ENCODE results near the gene SOHLH2.

SOHLH2 gene

GRCh38 chr13:36183901-36184300, 30.5 kb downstream of the SOHLH2 start:
- no peak for DNase-seq

GRCh38 chr13:36175621-36176020, 38.7 kb downstream of the SOHLH2 start:
- DNase-seq, result no peak

DNA sequence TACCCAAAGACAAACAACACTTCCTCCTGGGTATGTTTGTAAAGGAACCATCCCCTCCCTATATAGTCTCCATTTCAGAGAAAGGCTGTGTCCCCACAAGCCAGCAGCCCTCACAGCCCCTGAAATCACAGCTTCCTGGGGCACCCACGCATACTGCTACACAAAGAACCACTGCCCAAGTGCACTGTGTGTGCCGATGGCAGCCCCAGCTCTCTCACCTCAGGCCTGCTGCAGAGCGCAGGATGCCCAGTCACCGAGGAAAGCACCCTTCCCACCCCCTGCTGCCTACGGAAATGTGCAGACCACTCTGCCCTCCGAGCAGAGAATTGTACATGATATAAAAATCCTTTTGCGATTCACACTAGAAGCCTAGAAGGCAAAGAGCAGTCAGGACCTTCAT, 39.4 kb downstream of the SOHLH2 start:
- no peak for DNase-seq

DNA sequence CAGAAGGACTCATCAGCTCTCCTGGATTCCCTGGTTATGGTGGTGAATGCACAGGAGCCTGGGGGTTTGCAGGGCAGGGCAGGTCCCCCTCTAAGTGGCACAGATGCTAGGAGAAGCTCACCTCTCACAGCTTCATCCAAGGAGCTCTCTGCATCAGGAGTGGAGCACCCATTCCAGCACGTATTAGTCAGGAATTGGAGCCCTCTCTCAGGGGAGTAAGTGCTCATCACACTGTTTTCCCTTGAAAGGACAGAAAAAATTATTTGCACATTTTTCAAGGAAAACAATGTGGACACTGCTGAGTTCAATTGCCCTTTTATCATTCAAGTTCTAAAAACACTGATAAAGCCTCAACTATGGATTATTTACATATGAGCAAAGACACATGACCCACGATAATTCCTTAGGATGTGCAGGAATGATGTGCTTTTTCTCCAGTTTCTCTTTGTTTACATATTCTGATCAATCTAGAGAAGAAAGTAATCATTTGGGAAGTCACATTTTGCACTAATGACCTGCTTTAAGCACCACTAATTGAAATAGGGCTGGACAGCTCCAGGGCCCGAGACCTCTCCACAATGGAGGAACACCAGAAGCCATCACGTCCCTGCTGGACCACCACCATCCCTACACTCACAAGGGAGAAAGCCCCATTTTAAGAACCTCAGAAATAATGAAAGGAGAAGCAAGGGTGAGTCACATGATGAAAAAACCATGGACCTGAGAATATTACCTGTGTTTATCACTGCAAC, 40.6 kb downstream of the SOHLH2 start:
- DNase-seq, result no peak

- no peak for DNase-seq
Observed at GRCh38 chr13:36166046-36166445, 48.3 kb downstream of the SOHLH2 start.

- DNase-seq, result no peak
Observed at GRCh38 chr13:36163809-36164308, 50.5 kb downstream of the SOHLH2 start.

DNA sequence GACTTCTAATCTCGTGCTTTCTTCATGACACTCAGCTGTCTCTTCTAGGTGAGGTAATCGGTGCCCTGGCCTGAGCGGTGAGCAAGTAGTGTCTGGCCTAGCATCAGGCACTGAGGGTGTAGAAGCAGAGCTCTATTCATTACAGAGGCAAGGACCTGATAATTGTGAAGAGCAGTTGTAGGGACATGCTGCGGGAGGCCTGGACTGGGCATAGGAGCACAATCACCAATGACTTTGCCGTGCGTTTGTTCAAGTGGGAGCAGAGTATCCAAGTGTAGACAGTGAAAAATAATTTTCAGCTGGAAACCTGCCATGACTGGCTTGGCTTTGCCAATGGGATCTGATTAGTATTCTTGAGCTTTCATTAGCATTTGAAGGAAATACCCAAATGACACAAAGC, 51.1 kb downstream of the SOHLH2 start:
- no peak for DNase-seq

DNA sequence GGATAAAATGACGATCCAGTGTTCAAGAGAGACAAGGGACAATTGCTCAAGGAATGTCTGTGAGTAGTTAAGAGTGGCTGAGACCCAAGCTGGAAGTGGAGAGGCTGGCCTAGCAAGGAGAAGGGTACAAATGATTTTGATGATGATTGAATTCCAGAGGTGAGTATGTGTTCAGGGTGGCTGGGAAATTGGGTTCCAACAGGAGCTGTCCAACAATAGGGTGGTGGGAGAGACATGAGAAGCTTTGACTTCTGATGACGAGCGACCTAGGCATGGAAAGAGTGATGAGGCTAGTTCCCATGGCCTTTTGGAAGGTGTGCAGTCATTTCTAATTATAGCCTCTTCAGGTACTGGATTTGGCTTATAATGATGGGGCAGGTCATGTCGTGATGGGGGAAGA, 54.1 kb downstream of the SOHLH2 start:
- DNase-seq, result no peak

DNA sequence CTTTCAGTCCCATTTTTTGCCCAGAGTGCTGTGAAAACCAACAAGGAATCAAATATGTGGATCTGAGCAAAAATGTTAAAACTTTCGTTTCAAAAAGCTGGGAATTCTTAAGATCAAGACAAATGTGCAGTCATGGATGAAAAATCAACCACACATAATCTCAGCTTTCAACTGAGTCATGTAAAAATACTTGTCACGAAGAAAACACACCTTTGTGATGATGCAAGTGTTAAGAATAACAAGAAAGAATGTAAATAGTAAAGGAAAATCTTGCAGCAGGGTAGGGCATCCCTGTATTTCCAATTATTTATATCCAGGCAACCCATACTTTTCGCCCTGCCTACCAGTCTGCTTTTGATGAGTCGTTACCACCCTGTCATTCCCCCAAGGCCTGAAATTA, 55.7 kb downstream of the SOHLH2 start:
- DNase-seq, result no peak

DNA sequence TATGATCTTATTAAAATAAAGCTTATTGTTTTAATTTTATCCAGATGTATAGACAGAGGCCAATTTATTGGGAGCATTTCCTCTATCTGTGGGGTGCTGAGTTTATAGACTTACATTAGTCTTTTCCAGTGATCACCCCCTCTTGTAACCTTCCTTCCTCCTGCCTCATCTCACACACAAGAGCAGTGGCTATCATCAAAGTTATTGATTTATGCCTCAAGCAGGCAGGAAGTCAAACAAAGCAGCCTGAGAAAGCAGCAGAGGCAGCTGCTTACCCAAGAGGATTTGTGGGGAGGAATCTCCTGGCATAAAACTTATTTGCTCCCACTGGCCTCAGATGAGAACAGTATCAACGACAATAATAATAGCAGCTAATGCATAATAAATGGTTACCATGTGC, 56.9 kb downstream of the SOHLH2 start:
- no peak for DNase-seq

DNA sequence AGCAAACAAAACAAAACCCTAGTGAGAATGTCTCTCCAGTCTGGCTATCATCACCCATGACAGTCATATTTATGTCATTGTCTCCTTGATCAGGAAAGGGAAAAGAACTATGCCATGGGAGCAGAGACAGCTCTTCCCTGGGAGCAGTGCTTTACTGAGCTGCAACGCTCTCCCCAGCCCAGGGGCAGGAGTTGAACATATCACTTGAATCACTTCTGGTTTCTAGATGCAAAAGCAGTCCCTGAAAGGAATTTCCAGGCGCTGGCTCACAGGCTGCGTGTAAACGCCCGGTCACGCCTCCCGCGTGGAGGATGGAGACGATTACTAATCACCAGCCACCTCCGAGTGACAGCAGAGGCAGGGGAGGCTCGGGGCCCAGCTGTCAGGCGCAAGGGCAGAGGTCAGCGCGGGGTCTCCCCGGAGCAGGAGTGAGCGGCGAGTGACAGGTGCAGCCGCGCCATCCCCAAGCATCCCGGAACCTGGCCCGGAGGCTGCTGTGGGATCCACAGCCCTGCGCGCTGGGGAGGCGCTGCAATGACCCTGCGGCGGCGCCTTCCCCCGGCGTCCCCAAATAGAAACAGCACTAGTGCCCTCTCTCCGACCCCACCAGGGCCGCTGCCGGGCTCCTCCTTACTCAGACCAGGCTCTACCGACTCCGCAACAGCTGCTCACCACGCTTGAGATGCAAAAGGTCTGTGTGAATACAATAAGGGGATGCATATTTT, 59.6 kb downstream of the SOHLH2 start:
- DNase-seq, result no peak

DNA sequence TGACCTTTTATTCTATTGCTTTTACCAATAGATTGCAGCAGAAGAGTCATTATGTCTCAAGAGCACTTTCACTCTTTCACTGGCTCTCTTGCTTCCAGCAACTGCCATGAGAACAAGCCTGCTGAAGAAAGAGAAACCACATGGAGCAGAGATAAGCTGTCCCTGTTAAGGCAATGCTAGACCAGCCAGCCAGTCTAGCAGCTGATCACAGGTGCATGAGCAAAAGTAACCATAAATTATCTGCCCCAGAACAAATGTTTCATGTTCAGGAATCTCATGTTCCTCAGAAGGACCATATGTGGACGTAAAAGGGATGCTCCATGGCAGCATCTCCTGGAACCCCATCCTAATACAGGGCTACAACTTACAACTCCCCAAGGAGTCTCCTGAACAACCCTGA, 62.8 kb downstream of the SOHLH2 start:
- DNase-seq, result no peak

DNA sequence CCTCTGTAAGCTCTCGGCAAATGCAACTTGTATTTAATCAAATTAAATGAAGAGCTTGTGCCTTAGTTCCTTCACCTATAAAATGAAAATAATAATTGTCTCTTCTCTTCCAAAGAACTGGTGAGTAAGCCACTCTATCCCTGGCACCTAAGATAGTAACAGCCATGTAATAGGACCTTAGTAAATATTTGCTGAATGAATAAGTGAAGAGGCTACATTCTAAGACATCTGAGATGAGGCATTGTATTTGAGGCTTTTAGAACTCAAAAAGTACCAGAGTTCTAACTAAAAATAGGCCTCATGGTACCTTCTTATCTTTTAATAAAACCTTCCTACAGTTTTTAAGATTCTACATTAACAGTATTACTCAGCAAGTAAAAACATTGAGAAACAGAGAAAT, 65.9 kb downstream of the SOHLH2 start:
- DNase-seq, result no peak

DNA sequence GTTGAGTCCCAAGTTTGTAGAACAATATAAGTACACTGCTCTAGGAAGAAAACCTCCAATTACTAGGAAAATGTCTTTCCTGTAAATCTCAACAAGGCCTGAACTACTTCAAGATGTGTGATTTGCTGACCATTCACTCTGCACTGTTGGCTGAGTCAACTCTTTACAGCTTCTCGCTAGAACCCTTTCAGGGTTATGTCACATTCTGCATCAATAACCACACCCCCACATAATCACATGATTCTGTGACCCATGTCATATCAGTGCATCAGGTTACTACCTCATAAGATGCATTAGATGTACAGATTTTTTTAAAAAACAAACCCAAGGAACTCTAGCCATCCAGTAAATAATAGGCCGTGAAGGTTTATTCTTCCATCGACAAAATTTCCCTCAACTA, 67.0 kb downstream of the SOHLH2 start:
- DNase-seq, result no peak

GRCh38 chr13:36146511-36147269, 67.7 kb downstream of the SOHLH2 start:
- DNase-seq, result no peak

DNA sequence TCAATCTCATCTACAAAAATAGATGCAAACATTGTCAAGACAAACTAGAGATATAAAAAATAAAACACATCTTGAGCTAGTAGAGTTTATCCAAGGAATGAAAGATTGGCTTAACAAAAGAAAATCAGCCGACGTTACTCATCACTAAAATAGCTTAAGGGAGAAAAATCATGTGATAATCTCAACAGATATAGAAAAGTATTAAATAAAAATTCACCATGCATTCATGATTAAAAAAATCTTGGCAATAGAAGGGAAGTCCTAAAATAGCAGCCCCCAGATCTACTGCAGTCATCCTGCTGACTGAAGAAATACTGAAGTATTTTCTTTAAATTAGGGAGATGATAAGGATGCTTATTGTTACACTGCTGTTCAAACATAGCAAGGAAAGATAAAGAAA, 70.6 kb downstream of the SOHLH2 start:
- DNase-seq, result no peak

- no peak for DNase-seq
Observed at GRCh38 chr13:36142735-36143134, 71.6 kb downstream of the SOHLH2 start.

- no peak for DNase-seq
Observed at GRCh38 chr13:36135876-36136275, 78.5 kb downstream of the SOHLH2 start.

GRCh38 chr13:36134632-36135031, 79.7 kb downstream of the SOHLH2 start:
- DNase-seq, result no peak

DNA sequence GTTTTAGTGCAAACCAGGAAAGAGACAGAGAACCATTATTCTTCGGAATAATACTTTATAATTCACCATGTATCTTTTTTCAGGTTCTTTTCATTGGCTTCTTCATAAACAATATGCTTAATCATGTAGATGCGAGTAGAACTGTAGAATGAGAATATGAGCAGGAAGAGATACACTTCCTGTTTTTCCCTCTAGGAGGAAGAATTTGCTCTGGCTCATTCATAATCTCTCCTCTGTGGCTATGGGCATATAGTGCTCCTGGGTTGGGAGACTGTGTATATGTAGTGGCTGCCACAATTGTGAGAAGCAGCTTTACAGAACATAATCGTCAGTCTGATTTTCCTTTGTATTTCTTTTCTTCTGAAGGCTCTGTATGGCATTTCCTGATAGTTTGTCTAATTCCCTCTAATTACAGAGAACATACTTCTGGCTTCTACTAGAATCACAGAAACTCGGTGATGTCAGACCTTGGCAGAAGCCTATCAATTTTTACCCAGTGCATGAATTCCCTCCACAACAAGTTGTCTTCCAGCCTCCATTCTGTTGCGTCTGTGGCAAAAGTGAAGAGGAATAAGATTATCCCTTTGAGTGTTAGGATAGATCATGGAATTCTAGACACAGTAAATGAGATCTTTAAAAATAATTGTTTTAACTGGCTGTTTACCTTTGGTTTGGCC, 80.3 kb downstream of the SOHLH2 start:
- DNase-seq, result no peak

DNA sequence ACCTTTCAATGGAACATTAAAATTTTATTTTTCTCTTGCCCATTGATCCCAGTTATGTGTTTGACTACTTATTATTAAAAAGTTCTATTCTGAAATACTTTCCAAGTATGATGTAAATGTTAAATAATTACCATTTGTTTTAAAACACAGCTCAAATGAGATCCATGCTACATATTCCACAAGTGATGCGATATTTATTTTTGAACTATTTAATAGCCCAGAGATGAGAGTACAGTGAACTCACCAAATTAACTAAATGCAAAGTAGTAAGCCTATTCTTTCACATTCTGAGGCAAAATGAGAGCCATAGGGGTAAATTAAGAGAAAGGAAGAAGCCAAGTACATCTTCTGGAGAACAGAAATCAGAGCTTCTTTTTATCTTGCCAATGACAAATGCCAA, 82.0 kb downstream of the SOHLH2 start:
- DNase-seq, result no peak

DNA sequence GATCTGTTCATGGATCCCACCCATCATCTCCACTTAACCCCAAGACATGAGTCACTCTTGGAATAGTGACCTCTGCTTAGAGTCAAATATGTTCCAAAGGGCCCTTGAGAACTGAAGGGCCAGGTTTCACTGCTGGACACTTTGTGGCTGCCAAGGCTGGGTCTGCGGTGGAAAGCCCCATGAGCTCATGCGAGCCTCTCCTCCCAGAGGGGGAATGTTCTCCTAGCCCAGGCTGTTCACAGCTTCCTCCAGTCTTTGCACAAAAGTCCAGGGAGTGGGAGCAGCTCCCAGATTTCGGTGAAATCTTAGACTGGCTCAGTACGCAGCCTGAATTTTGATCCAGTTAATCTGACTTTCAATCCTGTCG, 82.4 kb downstream of the SOHLH2 start:
- DNase-seq, result no peak

DNA sequence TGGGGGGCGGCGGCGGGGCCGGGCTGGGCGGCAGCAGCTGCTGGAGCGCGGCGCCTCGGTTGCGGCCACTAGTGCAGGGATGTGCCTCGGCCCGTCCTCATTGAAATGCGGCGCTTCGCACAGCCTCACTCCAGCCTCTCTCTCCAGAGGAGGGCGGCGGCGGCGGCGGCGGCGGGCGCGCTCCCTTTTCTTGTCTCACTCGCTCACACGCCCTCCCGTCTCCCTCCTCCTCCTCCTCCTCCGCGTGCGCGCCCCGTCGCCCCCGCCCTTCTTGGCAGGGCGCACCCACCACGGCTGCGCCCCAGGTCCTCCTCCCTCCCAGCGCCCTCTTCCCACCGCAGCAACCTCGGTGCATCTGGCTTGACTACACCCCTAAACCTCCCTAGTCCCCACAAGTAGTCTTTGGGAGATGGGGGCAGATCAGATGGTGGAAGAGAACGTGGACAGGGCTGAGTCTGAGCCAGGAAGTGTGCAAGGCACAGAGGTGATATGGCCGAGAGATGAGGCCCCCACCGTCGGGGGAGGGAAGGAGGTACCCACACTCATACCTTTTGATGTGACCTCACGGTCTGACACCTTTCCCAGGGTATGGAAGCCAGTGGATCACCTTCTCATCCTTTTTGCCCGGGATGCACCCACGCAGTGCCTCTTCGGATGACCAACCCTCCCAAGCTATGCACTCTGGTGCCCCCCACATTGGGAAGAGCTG, 83.0 kb downstream of the SOHLH2 start, which contains the start of gene DCLK1:
TSS of gene DCLK1 (minus strand) at position 161 of the 709 bp plus-strand sequence.
- no peak for DNase-seq
